BLaER1 treated with 17β-estradiol and CSF1 and Interleukin-3, amounts not matched to agents 10 nM and 100 nM (cell line): ENCODE results near the gene PUS10.
A peak's percentile ranks its signal among the peaks of the same experiment; 100 is the strongest.

Experiments used
- H3K27ac ChIP-seq, 11 experiments: shearing (Covaris generic); formaldehyde crosslinking; 2 replicates each; pipeline ENCODE4 v1.8.1; 2022
- H3K27me3 ChIP-seq, 11 experiments: shearing (Covaris generic); formaldehyde crosslinking; 2 replicates each; pipeline ENCODE4 v1.8.1; 2022
- H3K36me3 ChIP-seq, 11 experiments: shearing (Covaris generic); formaldehyde crosslinking; 2 replicates each; pipeline ENCODE4 v1.8.1; 2022
- H3K4me1 ChIP-seq, 10 experiments: shearing (Covaris generic); formaldehyde crosslinking; 2 replicates each; pipeline ENCODE4 v1.8.1; 2022
- H3K4me2 ChIP-seq, 11 experiments: shearing (Covaris generic); formaldehyde crosslinking; 2 replicates each; pipeline ENCODE4 v1.8.1; 2022
- H3K4me3 ChIP-seq, 10 experiments: shearing (Covaris generic); formaldehyde crosslinking; 2 replicates each; pipeline ENCODE4 v1.8.1; 2022
- H3K9ac ChIP-seq, 11 experiments: shearing (Covaris generic); formaldehyde crosslinking; 2 replicates each; pipeline ENCODE4 v1.8.1; 2022
- H3K9me3 ChIP-seq, 11 experiments: shearing (Covaris generic); formaldehyde crosslinking; replicated peaks in 1 of 11; 2 replicates each; pipeline ENCODE4 v1.8.1; 2022
- H4K20me1 ChIP-seq, 11 experiments: shearing (Covaris generic); formaldehyde crosslinking; 2 replicates each; pipeline ENCODE4 v1.8.1; 2022
- Cebpa-rat ChIP-seq, 11 experiments: shearing (Covaris generic); IDR thresholded peaks; 2 replicates each; pipeline ENCODE4 v1.8.1; 2022

The PUS10 gene

DNA sequence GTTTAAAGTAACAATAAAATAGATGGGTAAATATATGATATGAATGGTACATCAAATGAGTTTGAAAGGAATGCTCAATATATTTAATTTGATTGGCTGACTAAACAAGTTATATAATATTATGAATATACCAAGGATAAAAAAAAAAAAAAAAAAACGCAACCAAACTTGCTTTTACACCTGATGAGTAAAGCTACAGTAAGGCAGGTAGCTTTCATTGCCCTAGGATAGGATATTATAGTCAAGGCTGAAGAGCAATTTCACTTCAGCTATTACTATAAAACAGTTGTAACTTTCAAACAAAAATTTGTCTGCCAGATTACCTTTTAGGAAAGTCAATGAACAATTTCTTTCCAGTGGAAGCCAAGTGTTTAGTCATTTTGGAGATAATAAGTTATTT, 57.3 kb downstream of the PUS10 start:
- no peak for TF ChIP-seq Cebpa-rat (IDR thresholded peaks at IDR 0.05)
- H4K20me1 ChIP-seq: no peaks in the 10 kb centered on the region
- H3K27ac ChIP-seq: no peak overlapping the region
- no peak overlapping the region for H3K4me3 ChIP-seq
- peaks cover 6 to 35% (median 20%) of the 10 kb centered on the region in 11 experiments; a peak in 17 of 22 replicates for H3K36me3 ChIP-seq
- H3K9me3 ChIP-seq: peaks cover 0 to 5% (median 0%) of the 10 kb centered on the region in 11 experiments; a peak in 2 of 22 replicates
- H3K9ac ChIP-seq: no peak overlapping the region
- no peak overlapping the region for H3K4me2 ChIP-seq
- no peaks in the 10 kb centered on the region for H3K27me3 ChIP-seq
- peaks cover 4 to 17% (median 11%) of the 10 kb centered on the region in 10 experiments; a peak in 17 of 20 replicates for H3K4me1 ChIP-seq

GRCh38 chr2:60959501-60959900, 58.6 kb downstream of the PUS10 start:
- Histone ChIP-seq H3K27ac (no peak overlapping the region), H3K9me3 (peaks cover 0 to 5% (median 0%) of the 10 kb centered on the region in 11 experiments; a peak in 2 of 22 replicates), H3K27me3 (no peaks in the 10 kb centered on the region), H4K20me1 (no peaks in the 10 kb centered on the region), H3K36me3 (peaks cover 6 to 47% (median 24%) of the 10 kb centered on the region in 11 experiments; a peak in 18 of 22 replicates), H3K4me1 (peaks cover 0 to 7% (median 0%) of the 10 kb centered on the region in 10 experiments; a peak in 3 of 20 replicates), H3K4me2 (no peak overlapping the region), H3K4me3 (no peak overlapping the region), H3K9ac (no peak overlapping the region)
- TF ChIP-seq Cebpa-rat (IDR thresholded peaks at IDR 0.05): no peak

GRCh38 chr2:60958800-60959199, 59.3 kb downstream of the PUS10 start:
- Histone ChIP-seq H3K27me3 (no peaks in the 10 kb centered on the region), H3K4me3 (no peak overlapping the region), H3K4me1 (peaks cover 0 to 7% (median 0%) of the 10 kb centered on the region in 10 experiments; a peak in 1 of 20 replicates), H3K36me3 (peaks cover 12 to 54% (median 27%) of the 10 kb centered on the region in 11 experiments; a peak in 20 of 22 replicates), H3K9me3 (peaks cover 0 to 5% (median 0%) of the 10 kb centered on the region in 11 experiments; a peak in 2 of 22 replicates), H4K20me1 (no peaks in the 10 kb centered on the region), H3K4me2 (no peak overlapping the region), H3K27ac (no peak overlapping the region), H3K9ac (no peak overlapping the region)
- no peak for TF ChIP-seq Cebpa-rat (IDR thresholded peaks at IDR 0.05)

DNA sequence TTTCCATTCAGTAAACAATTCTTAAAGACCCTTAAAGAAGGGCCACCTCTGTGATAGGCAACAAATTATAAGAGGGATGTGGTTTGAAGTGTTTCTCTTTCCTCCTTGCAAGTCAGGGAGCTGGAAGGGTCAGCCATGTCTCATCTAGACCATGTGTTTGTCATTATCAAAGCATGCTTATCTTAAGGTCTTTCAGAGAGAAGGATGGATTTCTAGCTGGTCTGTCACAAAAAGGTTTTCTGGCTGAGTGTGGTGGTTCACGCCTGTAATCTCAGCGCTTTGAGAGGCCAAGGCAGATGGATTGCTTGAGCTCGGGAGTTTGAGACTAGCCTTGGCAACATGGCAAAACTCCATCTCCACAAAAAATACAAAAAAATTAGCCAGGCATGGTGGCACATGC, 59.7 kb downstream of the PUS10 start:
- Histone ChIP-seq H3K9me3 (peaks cover 0 to 5% (median 0%) of the 10 kb centered on the region in 11 experiments; a peak in 2 of 22 replicates), H4K20me1 (no peaks in the 10 kb centered on the region), H3K9ac (no peak overlapping the region), H3K27ac (no peak overlapping the region), H3K4me3 (no peak overlapping the region), H3K4me1 (peaks cover 0 to 7% (median 0%) of the 10 kb centered on the region in 10 experiments; a peak in 1 of 20 replicates), H3K36me3 (peaks cover 13 to 58% (median 31%) of the 10 kb centered on the region in 11 experiments; a peak in 20 of 22 replicates), H3K27me3 (no peaks in the 10 kb centered on the region), H3K4me2 (no peak overlapping the region)
- TF ChIP-seq Cebpa-rat (IDR thresholded peaks at IDR 0.05): no peak

GRCh38 chr2:60957643-60958042, 60.4 kb downstream of the PUS10 start:
- H3K36me3 ChIP-seq: peaks cover 15 to 65% (median 37%) of the 10 kb centered on the region in 11 experiments; a peak in 21 of 22 replicates
- H3K4me2 ChIP-seq: no peak overlapping the region
- H3K27ac ChIP-seq: no peak overlapping the region
- H3K9ac ChIP-seq: no peak overlapping the region
- peaks cover 0 to 7% (median 0%) of the 10 kb centered on the region in 10 experiments; a peak in 1 of 20 replicates for H3K4me1 ChIP-seq
- no peaks in the 10 kb centered on the region for H4K20me1 ChIP-seq
- H3K27me3 ChIP-seq: no peaks in the 10 kb centered on the region
- H3K4me3 ChIP-seq: no peak overlapping the region
- peaks cover 0 to 5% (median 0%) of the 10 kb centered on the region in 11 experiments; a peak in 2 of 22 replicates for H3K9me3 ChIP-seq
- no peak for TF ChIP-seq Cebpa-rat (IDR thresholded peaks at IDR 0.05)

GRCh38 chr2:60957224-60957623, 60.8 kb downstream of the PUS10 start:
- Histone ChIP-seq H3K4me1 (peaks cover 0 to 7% (median 0%) of the 10 kb centered on the region in 10 experiments; a peak in 1 of 20 replicates), H3K4me2 (no peak overlapping the region), H3K4me3 (no peak overlapping the region), H4K20me1 (no peaks in the 10 kb centered on the region), H3K9ac (no peak overlapping the region), H3K9me3 (peaks cover 0 to 4% (median 0%) of the 10 kb centered on the region in 11 experiments; a peak in 2 of 22 replicates), H3K36me3 (peaks cover 17 to 69% (median 39%) of the 10 kb centered on the region in 11 experiments; a peak in 21 of 22 replicates), H3K27ac (no peak overlapping the region), H3K27me3 (no peaks in the 10 kb centered on the region)
- TF ChIP-seq Cebpa-rat (IDR thresholded peaks at IDR 0.05): no peak

DNA sequence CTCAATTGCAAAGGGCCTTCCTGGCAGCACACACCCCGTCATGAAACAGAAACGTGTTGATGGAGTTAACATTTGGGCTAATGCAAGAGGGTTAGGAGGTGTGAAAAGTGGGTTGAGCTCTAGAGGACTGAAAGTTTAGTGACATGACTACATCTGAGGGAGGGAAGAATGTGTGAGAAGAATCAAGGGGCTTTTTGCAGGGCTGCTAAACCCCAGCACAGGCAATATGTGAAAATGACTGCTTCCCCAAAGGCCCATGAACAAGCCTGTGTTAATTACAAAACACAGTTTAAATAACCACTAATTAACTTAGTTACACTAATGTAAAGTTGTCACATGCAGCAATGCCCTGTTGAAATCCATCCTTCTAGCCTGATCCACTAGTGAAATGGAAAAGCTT, 63.9 kb downstream of the PUS10 start:
- Histone ChIP-seq H3K9me3 (peaks cover 0 to 8% (median 5%) of the 10 kb centered on the region in 11 experiments; a peak in 4 of 22 replicates), H3K4me1 (peaks cover 0 to 2% (median 0%) of the 10 kb centered on the region in 10 experiments; a peak in 2 of 20 replicates), H3K36me3 (peaks cover 15 to 78% (median 41%) of the 10 kb centered on the region in 11 experiments; a peak in 21 of 22 replicates), H3K4me2 (no peak overlapping the region), H3K27ac (no peak overlapping the region), H3K27me3 (no peaks in the 10 kb centered on the region), H4K20me1 (no peaks in the 10 kb centered on the region), H3K4me3 (no peak overlapping the region), H3K9ac (no peak overlapping the region)
- TF ChIP-seq Cebpa-rat (IDR thresholded peaks at IDR 0.05): no peak

- no peak for TF ChIP-seq Cebpa-rat (IDR thresholded peaks at IDR 0.05)
- Histone ChIP-seq H3K4me2 (0 out of 22 replicates have a peak overlapping the region, but pooled peaks of 1 of the 11 experiments have one; percentile 2), H3K36me3 (peaks cover 26 to 70% (median 47%) of the 10 kb centered on the region in 11 experiments), H3K9ac (no peak overlapping the region), H3K4me1 (peaks cover 0 to 11% (median 0%) of the 10 kb centered on the region in 10 experiments; a peak in 3 of 20 replicates), H3K27ac (peak overlapping the region in 1 of 11 experiments; percentile 32; a peak in 1 of 22 replicates), H4K20me1 (no peaks in the 10 kb centered on the region), H3K4me3 (no peak overlapping the region), H3K27me3 (no peaks in the 10 kb centered on the region), H3K9me3 (peaks cover 6 to 21% (median 18%) of the 10 kb centered on the region in 11 experiments; a peak in 18 of 22 replicates)
Measured at GRCh38 chr2:60948926-60949579, 69.0 kb downstream of the PUS10 start.

DNA sequence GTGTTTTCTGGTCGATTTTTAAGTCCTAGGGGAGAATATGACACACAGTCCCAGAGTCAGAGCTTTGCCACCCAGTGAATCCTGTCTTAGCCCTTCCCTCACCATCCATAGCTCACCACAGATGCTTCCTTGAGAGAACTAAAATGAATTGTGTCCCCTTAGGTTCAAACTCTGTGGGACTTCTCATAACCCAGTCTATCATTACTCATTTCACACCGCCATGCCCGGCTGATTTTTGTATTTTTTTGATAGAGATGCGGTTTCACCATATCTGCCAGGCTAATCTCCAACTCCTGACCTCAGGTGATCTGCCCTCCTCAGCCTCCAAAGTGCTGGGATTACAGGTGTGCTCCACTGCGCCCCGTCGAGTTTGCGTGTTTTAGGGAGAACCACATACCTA, 69.9 kb downstream of the PUS10 start:
- no peaks in the 10 kb centered on the region for H4K20me1 ChIP-seq
- H3K4me1 ChIP-seq: peaks cover 0 to 11% (median 0%) of the 10 kb centered on the region in 10 experiments; a peak in 3 of 20 replicates
- no peak overlapping the region for H3K9ac ChIP-seq
- no peak overlapping the region for H3K27ac ChIP-seq
- H3K27me3 ChIP-seq: no peaks in the 10 kb centered on the region
- peaks cover 6 to 21% (median 18%) of the 10 kb centered on the region in 11 experiments; a peak in 18 of 22 replicates for H3K9me3 ChIP-seq
- H3K36me3 ChIP-seq: peaks cover 23 to 68% (median 41%) of the 10 kb centered on the region in 11 experiments
- H3K4me2 ChIP-seq: no peak overlapping the region
- no peak for TF ChIP-seq Cebpa-rat (IDR thresholded peaks at IDR 0.05)
- H3K4me3 ChIP-seq: no peak overlapping the region
